Thoracic aorta (tissue), 2 donors: ENCODE data around the gene BTG1. TPM values are rescaled to one million over a fixed set of nuclear protein-coding genes. Genes with fewer than 3 reads are reported as not detected.

Experiments used
- ATAC-seq: fragments of 150-250 bp; one replicate; pipeline ENCODE4 v1.8.0; 2017; ENCODE audit warnings: low read depth; ENCODE audit not compliant: insufficient number of reproducible peaks, low FRiP score
- DNase-seq: peaks from one replicate; pipeline ENCODE4 v3.0.0-alpha.2; 2020; ENCODE audit warnings: low spot score
- H3K27ac ChIP-seq, 2 donors: fragments of 200-600 bp; sonication (generic); 1 replicate in 1 of 2; 2 replicates in 1 of 2; pipeline ENCODE4 v1.5.1; 2016; ENCODE audit warnings: mild to moderate bottlenecking in 2 of 2, moderate library complexity in 2 of 2
- H3K27me3 ChIP-seq: fragments of 200-600 bp; sonication (generic); replicated peaks from 2 replicates; pipeline ENCODE4 v1.6.0; 2016; ENCODE audit warnings: mild to moderate bottlenecking; ENCODE audit not compliant: insufficient read depth
- H3K36me3 ChIP-seq: fragments of 200-600 bp; sonication (generic); one replicate; pipeline ENCODE4 v1.5.1; 2016
- H3K4me1 ChIP-seq, 2 donors: fragments of 200-600 bp; sonication (generic); 1 replicate in 1 of 2; 2 replicates in 1 of 2; pipeline versions ENCODE4 v1.5.1 to v1.6.0; 2016; ENCODE audit warnings: low read depth in 2 of 2, mild to moderate bottlenecking in 1 of 2; ENCODE audit not compliant: control insufficient read depth in 1 of 2
- H3K4me3 ChIP-seq: fragments of 200-600 bp; sonication (generic); 2 replicates; pipeline ENCODE4 v1.5.1; 2016; ENCODE audit warnings: mild to moderate bottlenecking
- H3K9me3 ChIP-seq: fragments of 200-600 bp; sonication (generic); 2 replicates; pipeline ENCODE4 v1.5.1; 2016
- CTCF ChIP-seq: fragments of 200-600 bp; sonication (generic); IDR thresholded peaks from one replicate; pipeline ENCODE4 v1.5.1; 2019; ENCODE audit warnings: antibody characterized with exemption
- total RNA-seq, 2 donors: library from RNA; depleted of rRNA; stranded (reverse); fragments of >200 nt; gene quantifications; one replicate each; pipeline versions ENCODE4 v1.1.0 to v1.2.3, GENCODE V29; 2016

BTG1 gene
- total RNA-seq, 2 donors from 2014 or later = 31.7 to 53.3 TPM

GRCh38 chr12:92191061-92191460, 45.4 kb upstream of the BTG1 start:
- DNase-seq (no peak), ATAC-seq (no peak)
- Histone ChIP-seq H3K27me3 (no peaks in the 10 kb centered on the region), H3K9me3 (no peaks in the 10 kb centered on the region), H3K27ac (no peak overlapping the region), H3K36me3 (no peaks in the 10 kb centered on the region), H3K4me1 (no peaks in the 10 kb centered on the region), H3K4me3 (no peak overlapping the region)
- no peak for TF ChIP-seq CTCF

GRCh38 chr12:92188517-92189188, 43.0 kb upstream of the BTG1 start:
- Histone ChIP-seq H3K36me3 (no peaks in the 10 kb centered on the region), H3K9me3 (no peaks in the 10 kb centered on the region), H3K27ac (no peak overlapping the region), H3K27me3 (no peaks in the 10 kb centered on the region), H3K4me3 (no peak overlapping the region), H3K4me1 (no peaks in the 10 kb centered on the region)
- ATAC-seq (no peak), DNase-seq (no peak)
- no peak for TF ChIP-seq CTCF

- no peak for ATAC-seq
- DNase-seq = no peak
- no peak overlapping the region for H3K27ac ChIP-seq
- no peaks in the 10 kb centered on the region for H3K36me3 ChIP-seq
- no peaks in the 10 kb centered on the region for H3K4me1 ChIP-seq
- no peak overlapping the region for H3K4me3 ChIP-seq
- no peaks in the 10 kb centered on the region for H3K27me3 ChIP-seq
- H3K9me3 ChIP-seq = no peaks in the 10 kb centered on the region
- no peak for TF ChIP-seq CTCF
Measured at GRCh38 chr12:92186038-92186470, 40.4 kb upstream of the BTG1 start.

GRCh38 chr12:92185052-92185451, 39.4 kb upstream of the BTG1 start:
- DNase-seq (no peak), ATAC-seq (no peak)
- no peaks in the 10 kb centered on the region for H3K36me3 ChIP-seq

GRCh38 chr12:92183575-92183974, 37.9 kb upstream of the BTG1 start:
- Histone ChIP-seq H3K4me3 (no peak overlapping the region), H3K27me3 (no peaks in the 10 kb centered on the region), H3K9me3 (no peaks in the 10 kb centered on the region), H3K27ac (no peak overlapping the region), H3K36me3 (no peaks in the 10 kb centered on the region), H3K4me1 (no peaks in the 10 kb centered on the region)
- DNase-seq (no peak), ATAC-seq (no peak)
- no peak for TF ChIP-seq CTCF

More at GRCh38 chr12:92185052-92185451, 39.4 kb upstream of the BTG1 start:
- Histone ChIP-seq H3K27ac (no peak overlapping the region), H3K9me3 (no peaks in the 10 kb centered on the region), H3K4me3 (no peak overlapping the region), H3K4me1 (no peaks in the 10 kb centered on the region), H3K27me3 (no peaks in the 10 kb centered on the region)
- no peak for TF ChIP-seq CTCF
